Kidney (tissue), 14 donors: ENCODE results near the gene TACC2. TPM values are rescaled to one million over a fixed set of nuclear protein-coding genes. Genes with fewer than 3 reads are reported as not detected.
"Not testable (repeated sequence)": the region's sequence is repeated elsewhere in the genome, so short reads cannot be mapped to it uniquely, and the experiment has no call there.

Source experiments
- DNase-seq, 5 donors: peaks; one replicate each; pipeline ENCODE4 v3.0.0-alpha.2; 2013 to 2020
- FAIRE-seq: peaks from 2 replicates; lab custom pipeline; 2012; peaks lifted over from hg19 to GRCh38; lab: Jason Lieb, UNC
- H3K27ac ChIP-seq, 2 donors: one replicate each; pipeline ENCODE4 v1.7.0; 2013; ENCODE audit warnings: low read depth in 2 of 2, low read length in 2 of 2, inconsistent platforms in 1 of 2
- H3K27me3 ChIP-seq: one replicate; pipeline ENCODE4 v1.7.1; 2013; ENCODE audit warnings: low read length, inconsistent platforms; ENCODE audit not compliant: control insufficient read depth, insufficient read depth
- H3K36me3 ChIP-seq, 3 donors: one replicate each; pipeline versions ENCODE4 v1.7.0 to v1.7.1; 2013; ENCODE audit warnings: low read length in 3 of 3, control low read depth in 1 of 3, inconsistent platforms in 1 of 3; ENCODE audit not compliant: insufficient read depth in 3 of 3, control insufficient read depth in 2 of 3
- H3K4me1 ChIP-seq, 3 donors: one replicate each; pipeline versions ENCODE4 v1.7.0 to v1.7.1; 2013; ENCODE audit warnings: low read length in 3 of 3, inconsistent platforms in 1 of 3, low read depth in 1 of 3; ENCODE audit not compliant: control insufficient read depth in 2 of 3, insufficient read depth in 2 of 3
- H3K4me3 ChIP-seq, 3 donors: one replicate each; pipeline versions ENCODE4 v1.7.0 to v1.8.1; 2013; ENCODE audit warnings: low read length in 3 of 3, control low read depth in 1 of 3, inconsistent platforms in 1 of 3
- H3K9ac ChIP-seq, 3 donors: one replicate each; pipeline versions ENCODE4 v1.7.0 to v1.7.1; 2013; ENCODE audit warnings: low read length in 3 of 3, control low read depth in 1 of 3, inconsistent platforms in 1 of 3
- H3K9me3 ChIP-seq, 3 donors: one replicate each; pipeline versions ENCODE4 v1.7.0 to v1.7.1; 2013; ENCODE audit warnings: low read length in 3 of 3, control low read depth in 1 of 3, inconsistent platforms in 1 of 3; ENCODE audit not compliant: control insufficient read depth in 2 of 3, insufficient read depth in 1 of 3
- CTCF ChIP-seq: IDR thresholded peaks from 3 replicates; pipeline ENCODE4 v1.5.1; 2012; ENCODE audit warnings: mild to moderate bottlenecking, moderate library complexity, borderline replicate concordance; ENCODE audit not compliant: insufficient read depth; ENCODE audit errors: extremely low read depth
- intact Hi-C: fragments of 100-400 bp; cut with DNase I; formaldehyde crosslinking; loops from one replicate; pipeline ENCODE4 v1.11.1; 2022
- polyA plus RNA-seq: library from polyadenylated mRNA; stranded (reverse); fragments of 350-450 nt; fragmentation: Illumina TruSeq; extraction: RNeasy Lipid Tissue Mini Kit (QIAGEN cat#74804); gene quantifications from one replicate; pipeline ENCODE4 v1.2.3, GENCODE V29; 2014; ENCODE audit warnings: low read depth, low replicate concordance; ENCODE audit not compliant: insufficient read depth
- total RNA-seq: library from RNA; stranded (reverse); fragmentation: NEBNext Ultra II Directional; extraction: Animal tissue kit (Norgen Biotek cat#: 25700); gene quantifications from one replicate; pipeline ENCODE4 v1.2.1, GENCODE V29; 2021
- donor health status: control.
- donor health status: control.
- donor health status: control.
- donor health status: control.
- donor health status: control.
- donor health status: DM: yes; HTN: yes; CAD: no.
- donor health status: Normal renal cell carcinoma (clear cell type).

Gene TACC2
- total and polyA plus RNA-seq, 2 donors from 2014 or later: 36.4 to 81.0 TPM

- no peak for FAIRE-seq
- H3K27ac ChIP-seq: no peak overlapping the region
- intact Hi-C loops: no loop called here
Observed at GRCh38 chr10:122021828-122022227, 32.9 kb downstream of the TACC2 start.

GRCh38 chr10:122022276-122022675, 33.3 kb downstream of the TACC2 start:
- no peak for TF ChIP-seq CTCF
- H3K36me3 ChIP-seq: no peaks in the 10 kb centered on the region
- no peak for DNase-seq
- H3K4me1 ChIP-seq: peaks cover 0 to 3% (median 0%) of the 10 kb centered on the region in 3 donors
- intact Hi-C loops: no loop called here
- H3K9me3 ChIP-seq: no peaks in the 10 kb centered on the region
- no peak overlapping the region for H3K9ac ChIP-seq
- no peaks in the 10 kb centered on the region for H3K27me3 ChIP-seq
- FAIRE-seq: no peak
- H3K4me3 ChIP-seq: no peak overlapping the region
- H3K27ac ChIP-seq: no peak overlapping the region

More at GRCh38 chr10:122021828-122022227, 32.9 kb downstream of the TACC2 start:
- Histone ChIP-seq H3K36me3 (no peaks in the 10 kb centered on the region), H3K27me3 (no peaks in the 10 kb centered on the region), H3K4me3 (no peak overlapping the region), H3K9me3 (no peaks in the 10 kb centered on the region), H3K4me1 (peaks cover 0 to 3% (median 0%) of the 10 kb centered on the region in 3 donors), H3K9ac (no peak overlapping the region)
- TF ChIP-seq CTCF: no peak
- DNase-seq: no peak

- H3K27ac ChIP-seq, intact Hi-C loops, H3K9ac ChIP-seq, H3K9me3 ChIP-seq, DNase-seq, H3K4me3 ChIP-seq, H3K4me1 ChIP-seq, H3K36me3 ChIP-seq, H3K27me3 ChIP-seq, FAIRE-seq: not testable (repeated sequence)
Observed at GRCh38 chr10:122023257-122023656, 34.3 kb downstream of the TACC2 start.

GRCh38 chr10:122029499-122030199, 40.7 kb downstream of the TACC2 start:
- H3K27me3 ChIP-seq: no peaks in the 10 kb centered on the region
- FAIRE-seq (no peak), DNase-seq (no peak)
- intact Hi-C loops: no loop called here
- no peaks in the 10 kb centered on the region for H3K9me3 ChIP-seq
- no peaks in the 10 kb centered on the region for H3K36me3 ChIP-seq
- no peak for TF ChIP-seq CTCF
- no peak overlapping the region for H3K4me3 ChIP-seq
- H3K27ac ChIP-seq: no peak overlapping the region
- H3K9ac ChIP-seq: no peak overlapping the region
- H3K4me1 ChIP-seq: no peaks in the 10 kb centered on the region
